GM18508 (cell line): Measurements from ENCODE around the gene ESM1.

ENCODE experiments used
- ATAC-seq: cut with Tn5 transposase; IDR thresholded peaks from one replicate; pipeline ENCODE4 v1.9.1; 2021; ENCODE audit warnings: moderate number of reproducible peaks; ENCODE audit not compliant: insufficient read depth, unreplicated experiment

Gene ESM1

DNA sequence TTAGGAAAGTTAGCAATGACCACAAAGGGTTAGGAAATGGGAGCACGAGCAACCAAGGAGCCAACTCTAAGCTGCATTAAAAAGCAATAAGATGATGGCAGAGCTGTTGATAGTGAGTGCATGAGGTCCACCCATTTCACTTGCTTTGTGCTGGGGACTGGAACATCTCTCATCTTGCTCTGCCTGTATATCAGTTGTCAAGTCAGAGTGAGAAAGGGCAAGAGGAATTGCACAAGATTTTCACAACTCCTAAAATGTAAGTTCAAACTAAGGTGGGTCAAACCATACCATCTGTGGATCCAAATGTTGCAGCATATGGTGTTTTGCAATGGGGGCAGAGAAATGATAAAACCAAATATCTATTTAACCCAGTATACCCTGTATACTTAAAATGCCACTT lies 2.8 kb upstream of the ESM1 start:
- ATAC-seq = no peak

GRCh38 chr5:54986269-54986654 lies 869 bp upstream of the ESM1 start:
- no peak for ATAC-seq

DNA sequence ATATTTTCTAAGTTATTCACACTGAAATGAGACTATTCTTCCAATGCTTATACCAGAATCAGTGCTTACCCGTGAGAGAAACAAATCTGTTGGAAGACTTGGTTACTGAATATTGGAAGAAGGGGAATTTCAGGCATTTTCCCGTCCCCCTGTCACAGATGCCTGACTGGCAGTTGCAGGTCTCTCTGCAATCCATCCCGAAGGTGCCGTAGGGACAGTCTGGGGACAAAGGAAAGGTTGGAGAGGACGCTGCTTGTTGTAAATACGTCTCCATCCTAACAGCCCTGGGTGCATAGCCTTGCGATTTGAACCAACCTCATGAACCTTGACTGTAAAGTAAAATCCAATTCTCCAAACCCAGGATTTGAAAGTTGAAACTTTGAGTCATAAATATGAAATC lies 3.5 kb downstream of the ESM1 start:
- ATAC-seq = no peak

- ATAC-seq = no peak
Measured at GRCh38 chr5:54975701-54976100, 9.7 kb downstream of the ESM1 start.

DNA sequence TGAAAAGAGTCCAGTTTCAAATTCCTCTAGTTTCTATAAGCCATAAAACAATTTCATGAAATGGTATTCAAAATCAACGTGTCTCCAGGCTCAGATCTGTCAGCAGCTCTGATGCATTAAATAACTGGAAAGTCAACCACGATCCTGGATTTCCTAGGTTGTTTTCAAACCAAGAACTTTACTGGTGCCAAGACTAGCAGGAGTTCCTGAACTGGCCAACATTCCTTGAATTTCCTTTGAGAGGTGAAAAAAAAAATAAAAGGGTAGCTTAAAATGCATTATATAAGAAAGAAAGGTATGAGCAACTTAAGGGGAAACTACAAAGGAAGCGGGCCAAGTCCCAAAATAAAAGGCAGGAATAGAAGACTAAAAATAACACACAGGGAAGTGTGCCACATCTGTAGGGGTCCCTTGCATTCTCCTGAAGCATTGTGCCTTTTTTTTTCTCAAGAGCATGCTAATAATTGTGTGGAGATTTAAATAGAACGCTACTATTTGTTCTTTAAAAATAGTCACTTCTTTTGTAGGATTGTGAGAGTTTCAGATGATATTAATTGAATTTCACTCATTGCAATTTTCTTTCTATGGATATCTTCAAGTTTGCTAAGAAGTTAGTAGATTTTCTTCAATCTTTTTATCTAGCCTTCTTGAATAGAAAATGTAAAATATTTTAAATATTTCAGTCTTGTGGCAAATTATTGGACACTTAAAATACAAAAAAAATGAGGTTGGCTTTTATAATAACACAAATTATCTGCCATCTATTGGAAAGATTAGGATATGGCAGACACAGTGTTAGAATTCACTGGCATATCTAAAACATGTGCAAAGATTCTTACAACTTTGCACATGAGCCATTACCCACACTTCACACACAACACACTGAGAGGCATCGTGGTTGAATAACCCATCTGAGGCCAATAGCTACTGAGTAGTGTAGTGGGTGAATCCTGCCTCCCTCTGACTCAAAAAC lies 15.3 kb downstream of the ESM1 start:
- ATAC-seq = no peak

- no peak for ATAC-seq
Measured at GRCh38 chr5:54969242-54969641, 16.2 kb downstream of the ESM1 start.

- ATAC-seq = no peak
Measured at GRCh38 chr5:54965806-54966205, 19.6 kb downstream of the ESM1 start.

GRCh38 chr5:54964405-54964804 lies 21.0 kb downstream of the ESM1 start:
- no peak for ATAC-seq

GRCh38 chr5:54959673-54960418 lies 25.5 kb downstream of the ESM1 start:
- ATAC-seq = no peak

GRCh38 chr5:54956922-54957321 lies 28.5 kb downstream of the ESM1 start:
- ATAC-seq = no peak

DNA sequence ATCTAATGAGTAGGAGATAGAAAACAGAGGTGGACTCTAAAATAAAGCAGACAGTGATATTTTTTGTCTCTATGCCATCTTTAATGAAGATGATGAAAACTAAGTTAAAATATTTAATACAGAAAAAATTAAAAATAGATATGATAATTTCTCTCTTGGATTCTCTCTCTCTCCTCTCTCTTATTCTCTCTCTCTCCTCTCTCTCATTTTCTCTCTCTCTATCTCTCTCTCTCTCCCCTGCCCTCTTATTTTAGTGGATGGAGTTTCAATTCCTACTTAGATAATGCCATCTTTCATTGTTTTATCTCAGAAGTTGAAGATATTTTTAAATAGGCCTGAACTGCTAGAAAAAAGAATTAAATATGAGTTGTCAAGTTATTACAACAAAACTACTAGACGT lies 38.2 kb downstream of the ESM1 start:
- no peak for ATAC-seq

DNA sequence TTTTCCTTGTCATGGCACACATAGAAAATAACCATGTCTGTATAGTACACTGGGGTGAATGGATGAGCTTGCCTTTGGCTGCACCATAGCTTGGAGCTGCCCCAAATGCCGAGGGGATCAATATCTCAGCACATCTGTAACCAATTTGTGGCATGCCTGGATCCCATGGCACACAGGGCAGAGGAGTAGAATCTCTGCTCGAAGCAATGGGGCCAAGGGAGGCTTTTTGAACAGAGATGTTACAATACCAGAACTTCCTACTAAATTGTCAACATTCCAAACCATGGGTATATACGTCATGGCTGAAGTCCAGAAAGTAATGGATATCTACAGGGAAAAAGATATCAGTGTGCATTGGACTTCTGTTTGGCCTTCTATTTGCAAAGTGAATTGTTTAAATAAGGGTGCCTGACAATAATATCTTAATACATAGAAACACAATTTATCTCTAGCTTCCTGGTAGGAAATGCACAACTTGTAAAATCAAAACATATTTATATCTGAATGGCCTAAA lies 39.0 kb downstream of the ESM1 start:
- ATAC-seq = no peak

GRCh38 chr5:54944364-54944763 lies 41.0 kb downstream of the ESM1 start:
- no peak for ATAC-seq

DNA sequence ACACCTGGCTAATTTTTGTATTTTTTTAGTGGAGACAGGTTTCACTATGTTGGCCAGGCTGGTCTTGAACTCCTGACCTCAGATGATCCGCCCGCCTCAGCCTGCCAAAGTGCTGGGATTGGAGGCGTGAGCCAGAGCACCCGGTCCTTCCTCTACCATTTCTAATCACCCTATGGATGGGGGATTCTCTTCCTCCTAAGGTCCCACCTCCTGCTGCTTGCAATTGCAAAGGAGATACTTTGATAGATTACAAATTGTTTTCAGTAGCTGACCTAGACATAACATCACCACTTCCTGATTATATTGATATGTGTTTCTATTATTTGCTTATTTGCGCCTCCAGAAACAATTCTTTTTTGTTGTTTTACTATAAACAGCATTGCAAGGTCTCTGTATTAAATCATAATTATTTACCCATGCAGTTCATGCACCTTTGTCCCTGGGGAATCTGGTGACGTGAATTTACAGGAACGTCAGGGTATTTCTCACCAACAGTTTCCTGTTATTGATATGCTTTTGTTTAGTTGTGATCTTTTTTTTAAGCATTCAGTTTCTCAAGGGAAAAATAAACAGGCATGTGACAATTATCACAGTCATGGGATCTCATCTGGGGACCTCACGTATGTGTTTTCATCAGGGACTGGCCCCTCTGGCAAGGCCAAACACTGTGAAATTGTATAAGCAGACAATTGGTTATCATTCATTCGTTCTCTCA lies 43.2 kb downstream of the ESM1 start:
- ATAC-seq = no peak

DNA sequence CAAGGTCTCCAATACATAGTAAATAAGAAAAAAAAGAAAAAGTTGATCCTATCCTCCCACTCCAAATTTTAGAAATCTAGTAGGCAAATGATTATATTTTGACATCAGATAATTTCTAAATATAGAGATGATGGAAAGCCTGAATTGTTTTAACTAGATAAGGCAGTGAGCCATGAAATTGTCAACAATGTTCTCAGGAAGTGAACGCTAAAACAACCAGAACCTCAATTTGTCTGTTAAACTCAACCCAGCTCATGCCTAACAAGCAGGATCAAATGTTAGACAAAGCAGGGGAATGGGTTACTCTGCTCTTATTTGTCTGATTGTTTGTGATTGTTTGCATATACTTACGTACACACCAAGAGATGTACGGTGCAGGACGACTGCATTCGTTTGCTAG lies 49.2 kb downstream of the ESM1 start:
- no peak for ATAC-seq

DNA sequence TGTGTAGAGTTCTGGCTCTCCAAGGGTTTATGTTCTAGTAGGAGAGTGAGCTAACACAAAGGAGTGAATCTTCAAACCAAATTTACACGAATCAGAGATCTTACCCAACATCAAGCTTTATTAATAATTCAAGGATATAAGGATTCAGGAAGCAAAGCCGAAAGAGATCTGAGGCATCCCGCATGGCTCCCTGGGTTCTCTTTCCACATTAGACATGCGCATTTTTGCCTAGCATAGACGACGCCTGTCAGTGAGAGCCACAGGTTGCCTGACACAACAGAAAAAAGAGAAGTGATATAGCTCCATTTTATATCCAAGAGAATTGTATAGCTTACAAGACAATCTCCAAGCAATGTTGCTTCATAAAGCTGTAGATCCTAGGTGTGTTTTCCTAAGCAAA lies 52.6 kb downstream of the ESM1 start:
- no peak for ATAC-seq

DNA sequence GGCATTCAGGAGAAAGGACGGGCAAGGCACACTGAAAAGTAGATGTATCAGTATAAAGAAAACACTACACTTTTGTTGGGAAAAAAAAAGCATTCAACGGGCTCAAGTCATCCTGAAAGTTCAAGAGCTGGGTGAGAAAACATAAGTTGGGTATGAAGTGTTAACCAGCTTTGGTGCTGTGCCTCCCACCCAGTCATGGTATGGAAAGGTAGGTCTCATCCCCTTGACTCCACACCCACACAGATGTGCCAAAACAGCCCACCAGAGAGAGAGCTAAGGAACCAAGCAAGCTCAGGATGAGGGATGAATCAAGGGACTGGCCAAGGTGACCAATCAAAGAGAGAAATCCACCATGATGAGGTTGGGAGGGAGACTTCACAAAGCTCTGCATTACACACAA lies 54.7 kb downstream of the ESM1 start:
- ATAC-seq = no peak
